CD8-positive, alpha-beta memory T cell (primary cell): ENCODE results near the gene SCAI. TPM values are rescaled to one million over a fixed set of nuclear protein-coding genes. Genes with fewer than 3 reads are reported as not detected.
"Not testable (repeated sequence)": the region's sequence is repeated elsewhere in the genome, so short reads cannot be mapped to it uniquely, and the experiment has no call there.

Experiments
- CTCF ChIA-PET: fragments of 350-600 bp; sonication (Branson Sonifier 250); formaldehyde crosslinking; loops from one replicate; lab custom pipeline; 2021; ENCODE audit warnings: antibody characterized with exemption; lab: Charles Lee
- POLR2A ChIA-PET: fragments of 350-600 bp; sonication (Branson Sonifier 250); formaldehyde crosslinking; loops from one replicate; lab custom pipeline; 2021; ENCODE audit warnings: antibody characterized with exemption; lab: Charles Lee
- DNase-seq, 5 donors: peaks; one replicate each; pipeline versions ENCODE4 v3.0.0 to v3.0.0-alpha.2; 2020 to 2022; ENCODE audit warnings: mixed read lengths in 1 of 5
- H3K27ac ChIP-seq: one replicate; pipeline ENCODE4 v1.7.0; 2013; ENCODE audit warnings: low read depth, mild to moderate bottlenecking, low read length, moderate library complexity
- H3K27me3 ChIP-seq: 2 replicates; pipeline ENCODE4 v1.7.0; 2013; ENCODE audit warnings: low read length, mild to moderate bottlenecking; ENCODE audit not compliant: insufficient read depth, poor library complexity, severe bottlenecking
- H3K36me3 ChIP-seq: 2 replicates; pipeline ENCODE4 v1.7.0; 2013; ENCODE audit warnings: mild to moderate bottlenecking, low read length, moderate library complexity; ENCODE audit not compliant: insufficient read depth
- H3K4me1 ChIP-seq: 2 replicates; pipeline ENCODE4 v1.7.0; 2013; ENCODE audit warnings: mild to moderate bottlenecking, low read length, moderate library complexity; ENCODE audit not compliant: insufficient read depth
- H3K4me3 ChIP-seq: 2 replicates; pipeline ENCODE4 v1.7.0; 2013; ENCODE audit warnings: mild to moderate bottlenecking, low read length
- H3K9me3 ChIP-seq: 2 replicates; pipeline ENCODE4 v1.7.0; 2013; ENCODE audit warnings: mild to moderate bottlenecking, low read length
- H3K27ac Mint-ChIP-seq, 8 donors: one replicate each; pipeline ENCODE4 v1.8.0; 2020 to 2021; ENCODE audit warnings: mixed read lengths in 8 of 8, mild to moderate bottlenecking in 6 of 8, inconsistent platforms in 3 of 8, moderate library complexity in 3 of 8
- H3K27me3 Mint-ChIP-seq, 2 donors: one replicate each; pipeline ENCODE4 v1.8.0; 2020 to 2021; ENCODE audit warnings: mixed read lengths in 2 of 2, mild to moderate bottlenecking in 1 of 2, moderate library complexity in 1 of 2
- H3K36me3 Mint-ChIP-seq, 3 donors: one replicate each; pipeline ENCODE4 v1.8.0; 2020 to 2021; ENCODE audit warnings: mixed read lengths in 3 of 3, inconsistent platforms in 1 of 3, mild to moderate bottlenecking in 1 of 3
- H3K4me1 Mint-ChIP-seq, 3 donors: one replicate each; pipeline ENCODE4 v1.8.0; 2020 to 2021; ENCODE audit warnings: mixed read lengths in 3 of 3, inconsistent platforms in 1 of 3, mild to moderate bottlenecking in 1 of 3
- H3K4me3 Mint-ChIP-seq, 7 donors: one replicate each; pipeline ENCODE4 v1.8.0; 2020 to 2021; ENCODE audit warnings: mixed read lengths in 7 of 7, mild to moderate bottlenecking in 6 of 7, moderate library complexity in 4 of 7, inconsistent platforms in 2 of 7
- H3K9me3 Mint-ChIP-seq, 5 donors: one replicate each; pipeline ENCODE4 v1.8.0; 2020 to 2022; ENCODE audit warnings: mixed read lengths in 5 of 5, mild to moderate bottlenecking in 3 of 5, moderate library complexity in 2 of 5, inconsistent platforms in 1 of 5
- polyA plus RNA-seq: library from polyadenylated mRNA; unstranded; fragments of 300-500 nt; fragmentation: Illumina TruSeq; gene quantifications from one replicate; pipeline ENCODE4 v1.2.3, GENCODE V29; 2021
- total RNA-seq, 2 experiments: library from RNA; stranded (reverse); gene quantifications; one replicate each; pipeline ENCODE4 v1.2.3, GENCODE V29; 2021

The SCAI gene
- total and polyA plus RNA-seq, 3 experiments from 2014 or later = 0.72 to 8.5 (median 8.3) TPM

DNA sequence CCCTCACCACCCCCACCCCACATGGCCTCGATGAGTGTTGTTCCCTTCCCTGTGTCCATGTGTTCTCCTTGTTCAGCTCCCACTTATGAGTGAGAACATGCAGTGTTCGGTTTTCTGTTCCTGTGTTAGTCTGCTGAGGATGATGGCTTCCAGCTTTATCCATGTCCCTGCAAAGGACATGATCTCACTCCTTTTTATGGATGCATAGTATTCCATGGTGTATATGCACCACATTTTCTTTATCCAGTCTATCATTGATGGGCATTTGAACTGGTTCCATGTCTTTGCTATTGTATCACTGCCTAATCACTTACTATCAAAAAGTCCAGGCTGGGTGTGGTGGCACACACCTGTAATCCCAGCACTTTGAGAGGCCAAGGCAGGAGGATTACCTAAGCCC is 24.6 kb downstream of the SCAI start:
- H3K36me3 ChIP-seq, H3K9me3 Mint-ChIP-seq, H3K36me3 Mint-ChIP-seq, H3K27me3 ChIP-seq, DNase-seq, CTCF ChIA-PET, H3K4me3 ChIP-seq, H3K27ac ChIP-seq, H3K4me3 Mint-ChIP-seq, POLR2A ChIA-PET, H3K9me3 ChIP-seq, H3K27me3 Mint-ChIP-seq: not testable (repeated sequence)
- Mint-ChIP-seq H3K4me1 (peaks cover 6 to 19% (median 7%) of the 10 kb centered on the region in 3 donors), H3K27ac (peak overlapping the region in 1 of 8 donors; percentile 5)
- peaks cover 15% of the 10 kb centered on the region for H3K4me1 ChIP-seq

DNA sequence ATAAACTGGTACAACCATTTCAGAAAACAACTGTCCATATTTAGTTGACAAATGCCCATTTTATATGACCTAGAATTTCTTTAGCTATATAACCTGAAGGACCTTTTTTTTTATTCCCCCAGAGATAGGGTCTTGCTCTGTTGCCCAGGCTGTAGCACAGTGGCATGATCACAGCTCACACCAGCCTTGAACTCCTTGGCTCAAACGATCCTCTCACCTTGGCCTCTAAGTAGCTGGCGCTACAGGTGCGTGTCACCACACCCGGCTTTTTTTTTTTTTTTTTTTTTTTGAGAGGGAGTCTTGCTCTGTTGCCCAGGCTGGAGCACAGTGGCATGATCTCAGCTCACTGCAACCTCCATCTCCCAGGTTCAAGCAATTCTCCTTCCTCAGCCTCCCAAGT is 28.8 kb downstream of the SCAI start:
- POLR2A ChIA-PET, H3K36me3 ChIP-seq: not testable (repeated sequence)
- CTCF ChIA-PET = interaction anchor here (0.8 kb wide), 1 partner anchor 12 kb away, joined by 3 read pairs; no protein-coding TSS in a partner anchor

DNA sequence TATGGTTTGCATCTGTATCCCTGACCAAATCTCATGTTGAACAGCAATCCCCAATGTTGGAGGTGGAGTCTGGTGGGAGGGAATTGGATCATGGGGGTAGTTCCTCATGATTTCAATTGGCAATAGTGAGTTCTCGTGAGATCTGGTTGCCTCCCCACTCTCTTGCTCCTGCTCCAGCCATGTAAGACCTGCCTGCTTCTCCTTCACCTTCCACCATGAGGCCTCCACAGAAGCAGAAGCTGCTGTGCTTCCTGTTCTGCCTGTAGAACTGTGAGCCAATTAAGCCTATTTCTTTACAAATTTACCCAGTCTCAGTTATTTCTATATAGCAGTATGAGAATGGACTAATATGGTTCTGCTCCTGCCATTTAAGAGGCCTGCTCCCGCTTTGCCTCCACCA is 32.9 kb downstream of the SCAI start:
- no peak overlapping the region for H3K4me3 ChIP-seq
- H3K9me3 ChIP-seq = peaks cover 5% of the 10 kb centered on the region
- Mint-ChIP-seq H3K9me3 (peaks cover 0 to 11% (median 7%) of the 10 kb centered on the region in 5 donors), H3K4me1 (peaks cover 0 to 8% (median 3%) of the 10 kb centered on the region in 3 donors), H3K27ac (no peak overlapping the region), H3K27me3 (no peaks in the 10 kb centered on the region), H3K36me3 (peaks cover 8 to 15% (median 9%) of the 10 kb centered on the region in 3 donors), H3K4me3 (no peak overlapping the region)
- H3K27ac ChIP-seq = no peak overlapping the region
- no peak for DNase-seq
- CTCF ChIA-PET = no interaction called here
- peaks cover 5% of the 10 kb centered on the region for H3K36me3 ChIP-seq
- no peaks in the 10 kb centered on the region for H3K27me3 ChIP-seq
- H3K4me1 ChIP-seq = no peaks in the 10 kb centered on the region
- POLR2A ChIA-PET = no interaction called here

More for the DNA sequence above, 28.8 kb downstream of the SCAI start:
- peaks cover 0 to 11% (median 7%) of the 10 kb centered on the region in 5 donors for H3K9me3 Mint-ChIP-seq
- H3K4me1 ChIP-seq, H3K27ac Mint-ChIP-seq, H3K4me3 Mint-ChIP-seq, H3K4me1 Mint-ChIP-seq, H3K27ac ChIP-seq, H3K27me3 Mint-ChIP-seq, H3K27me3 ChIP-seq, H3K4me3 ChIP-seq, DNase-seq, H3K9me3 ChIP-seq: not testable (repeated sequence)
- peaks cover 8 to 15% (median 14%) of the 10 kb centered on the region in 3 donors for H3K36me3 Mint-ChIP-seq

DNA sequence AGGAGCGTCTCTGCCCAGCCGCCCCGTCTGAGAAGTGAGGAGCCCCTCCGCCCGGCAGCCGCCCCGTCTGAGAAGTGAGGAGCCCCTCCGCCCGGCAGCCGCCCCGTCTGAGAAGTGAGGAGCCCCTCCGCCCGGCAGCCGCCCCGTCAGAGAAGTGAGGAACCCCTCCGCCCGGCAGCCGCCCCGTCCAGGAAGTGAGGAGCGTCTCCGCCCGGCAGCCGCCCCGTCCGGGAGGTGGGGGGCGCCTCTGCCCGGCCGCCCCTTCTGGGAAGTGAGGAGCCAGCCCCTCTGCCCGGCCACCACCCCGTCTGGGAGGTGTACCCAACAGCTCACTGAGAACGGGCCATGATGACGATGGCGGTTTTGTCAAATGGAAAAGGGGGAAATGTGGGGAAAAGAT is 34.8 kb downstream of the SCAI start:
- DNase-seq, CTCF ChIA-PET, H3K27me3 Mint-ChIP-seq: not testable (repeated sequence)

DNA sequence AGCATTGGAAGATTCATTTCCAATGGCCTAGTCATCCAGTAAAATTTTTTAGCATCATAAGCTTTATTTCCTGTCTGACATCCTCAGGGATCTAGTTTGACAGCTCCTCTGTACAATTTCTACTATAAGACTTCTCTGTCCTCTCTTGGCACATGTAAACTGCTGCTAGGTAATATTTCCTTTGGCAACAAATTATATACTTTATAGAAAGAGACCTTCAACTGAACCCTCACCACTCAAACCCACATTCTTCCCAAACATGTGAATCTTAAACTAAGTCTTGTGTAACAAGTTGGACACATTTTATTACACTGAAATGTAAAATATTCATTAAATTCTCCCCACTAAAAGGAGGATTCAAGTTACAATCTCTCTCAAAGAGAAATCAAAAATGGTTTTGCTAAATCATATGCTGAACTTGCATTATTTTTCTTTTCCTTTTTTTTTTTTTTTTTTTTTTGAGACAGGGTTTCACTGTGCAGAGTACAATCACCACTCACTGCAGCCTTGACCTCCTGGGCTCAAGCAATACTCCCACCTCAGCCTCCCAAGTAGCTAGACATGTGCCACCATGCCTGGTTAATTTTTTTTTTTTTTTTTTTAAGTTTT is 36.9 kb downstream of the SCAI start:
- peak overlapping the region in 1 of 8 donors; percentile 60 for H3K27ac Mint-ChIP-seq
- no peaks in the 10 kb centered on the region for H3K9me3 ChIP-seq
- ChIA-PET CTCF (no interaction called here), POLR2A (interaction anchor here (0.5 kb wide), 1 partner anchor 315 kb away, joined by 3 read pairs; no protein-coding TSS in a partner anchor)
- H3K4me1 ChIP-seq = no peaks in the 10 kb centered on the region
- no peak overlapping the region for H3K27ac ChIP-seq
- H3K4me3 Mint-ChIP-seq = no peak overlapping the region
- DNase-seq = no peak
- H3K9me3 Mint-ChIP-seq = peaks cover 0 to under 1% (median 0%) of the 10 kb centered on the region in 5 donors
- H3K4me1 Mint-ChIP-seq = peaks cover 5 to 8% (median 6%) of the 10 kb centered on the region in 3 donors
- no peaks in the 10 kb centered on the region for H3K27me3 Mint-ChIP-seq
- peaks cover 0 to 5% (median under 1%) of the 10 kb centered on the region in 3 donors for H3K36me3 Mint-ChIP-seq
- no peaks in the 10 kb centered on the region for H3K36me3 ChIP-seq
- no peaks in the 10 kb centered on the region for H3K27me3 ChIP-seq
- no peak overlapping the region for H3K4me3 ChIP-seq

More for the DNA sequence above, 34.8 kb downstream of the SCAI start:
- H3K4me3 ChIP-seq, H3K27me3 ChIP-seq, H3K9me3 ChIP-seq, H3K4me1 Mint-ChIP-seq, H3K27ac Mint-ChIP-seq, H3K4me1 ChIP-seq, H3K4me3 Mint-ChIP-seq, H3K36me3 ChIP-seq, H3K27ac ChIP-seq: not testable (repeated sequence)
- H3K9me3 Mint-ChIP-seq = peaks cover 0 to 11% (median 7%) of the 10 kb centered on the region in 5 donors
- POLR2A ChIA-PET = interaction anchor here (0.6 kb wide), 1 partner anchor 140 kb away, joined by 8 read pairs; no protein-coding TSS in a partner anchor
- H3K36me3 Mint-ChIP-seq = peaks cover 6 to 15% (median 7%) of the 10 kb centered on the region in 3 donors

DNA sequence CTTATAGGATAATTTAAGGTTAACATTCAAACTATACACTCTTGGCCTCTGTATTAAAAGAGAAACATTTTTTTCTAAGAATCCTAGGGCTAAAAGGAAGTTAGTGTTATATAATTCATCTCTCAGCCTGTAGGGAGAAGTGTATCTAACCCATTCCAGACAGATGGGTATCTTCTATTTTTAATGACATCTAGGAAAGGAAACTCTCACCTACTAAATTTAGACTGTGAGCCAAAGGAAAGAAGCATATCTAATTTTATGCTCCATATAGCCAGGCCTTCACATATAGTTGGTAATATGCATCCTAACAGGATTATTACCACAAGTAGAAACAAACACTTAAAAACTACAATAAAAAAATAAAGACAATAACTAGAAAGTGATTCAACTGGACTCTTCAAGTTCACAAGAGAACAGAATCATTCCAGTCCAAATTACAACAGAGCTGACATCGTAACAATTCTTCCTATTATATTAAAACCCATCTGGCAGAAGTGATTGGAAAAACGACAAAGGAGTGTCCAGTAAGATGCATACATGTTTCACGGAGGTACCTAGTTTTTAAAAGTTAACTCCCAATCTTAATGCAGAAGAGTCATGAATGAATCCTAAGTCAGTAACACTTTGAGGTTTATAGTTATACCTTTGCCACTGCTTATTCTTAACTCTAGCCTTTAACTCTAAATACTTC is 39.4 kb downstream of the SCAI start:
- ChIA-PET CTCF (no interaction called here), POLR2A (no interaction called here)
- H3K27ac Mint-ChIP-seq = no peak overlapping the region
- H3K27me3 ChIP-seq = no peaks in the 10 kb centered on the region
- H3K4me3 ChIP-seq = no peak overlapping the region
- H3K27me3 Mint-ChIP-seq = no peaks in the 10 kb centered on the region
- no peak overlapping the region for H3K4me3 Mint-ChIP-seq
- no peak for DNase-seq
- no peak overlapping the region for H3K27ac ChIP-seq
- no peaks in the 10 kb centered on the region for H3K4me1 ChIP-seq
- peaks cover 5 to 12% (median 6%) of the 10 kb centered on the region in 3 donors for H3K4me1 Mint-ChIP-seq
- peaks cover 0 to 5% (median 0%) of the 10 kb centered on the region in 3 donors for H3K36me3 Mint-ChIP-seq
- H3K9me3 ChIP-seq = no peaks in the 10 kb centered on the region
- no peaks in the 10 kb centered on the region for H3K36me3 ChIP-seq
- no peaks in the 10 kb centered on the region for H3K9me3 Mint-ChIP-seq

DNA sequence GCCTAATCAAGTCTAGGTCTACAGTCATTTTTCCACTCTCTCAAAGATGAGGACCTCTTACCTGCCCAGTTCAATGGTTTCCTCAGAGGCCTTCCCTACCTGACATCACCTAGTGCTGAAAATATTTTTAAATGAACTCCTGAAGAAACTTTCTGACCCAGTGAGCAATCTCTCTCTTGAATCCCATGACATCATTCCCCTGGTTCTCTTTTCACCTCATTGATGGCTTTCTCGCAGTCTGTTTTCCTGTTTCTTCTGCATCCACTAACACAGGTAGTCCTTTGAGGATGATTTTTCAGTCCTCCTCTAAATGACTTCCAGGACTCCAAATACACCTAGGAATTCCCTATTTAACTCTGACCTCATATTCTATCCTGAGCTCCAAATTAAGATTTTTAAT is 40.3 kb downstream of the SCAI start:
- POLR2A ChIA-PET = no interaction called here
- CTCF ChIA-PET = no interaction called here
- Histone ChIP-seq H3K36me3 (no peaks in the 10 kb centered on the region), H3K27me3 (no peaks in the 10 kb centered on the region), H3K4me1 (no peaks in the 10 kb centered on the region), H3K4me3 (no peak overlapping the region), H3K27ac (no peak overlapping the region), H3K9me3 (no peaks in the 10 kb centered on the region)
- peak overlapping the region in 1 of 8 donors; percentile 58 for H3K27ac Mint-ChIP-seq
- peaks cover 0 to 5% (median 0%) of the 10 kb centered on the region in 3 donors for H3K36me3 Mint-ChIP-seq
- no peaks in the 10 kb centered on the region for H3K9me3 Mint-ChIP-seq
- no peaks in the 10 kb centered on the region for H3K27me3 Mint-ChIP-seq
- H3K4me3 Mint-ChIP-seq = no peak overlapping the region
- H3K4me1 Mint-ChIP-seq = peaks cover 5 to 12% (median 6%) of the 10 kb centered on the region in 3 donors
- no peak for DNase-seq

DNA sequence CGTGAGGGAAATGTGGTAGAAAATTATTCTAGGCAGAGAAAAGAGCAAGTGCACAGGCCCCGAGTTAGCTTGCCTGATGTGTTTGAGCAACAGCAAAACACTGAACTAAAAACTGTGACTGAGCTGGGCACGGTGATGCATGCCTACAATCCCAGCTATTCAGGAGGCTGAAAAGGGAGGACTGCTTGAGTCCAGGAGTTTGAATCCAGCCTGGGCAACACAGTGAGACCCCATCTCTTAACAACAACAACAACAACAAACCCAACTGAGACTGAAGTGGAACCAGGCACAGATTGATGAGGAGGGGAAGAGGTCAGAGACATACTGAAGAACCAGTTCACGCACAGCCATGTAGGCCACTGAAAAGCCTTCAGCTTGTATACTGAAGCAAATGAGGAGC is 42.5 kb downstream of the SCAI start:
- Mint-ChIP-seq H3K27ac (peak overlapping the region in 1 of 8 donors; percentile 44), H3K9me3 (peaks cover 0 to 5% (median 0%) of the 10 kb centered on the region in 5 donors), H3K4me1 (peaks cover 10 to 15% (median 12%) of the 10 kb centered on the region in 3 donors), H3K27me3 (no peaks in the 10 kb centered on the region), H3K36me3 (peaks cover 2 to 8% (median 7%) of the 10 kb centered on the region in 3 donors), H3K4me3 (no peak overlapping the region)
- ChIA-PET CTCF (no interaction called here), POLR2A (no interaction called here)
- no peak overlapping the region for H3K4me3 ChIP-seq
- H3K9me3 ChIP-seq = no peaks in the 10 kb centered on the region
- H3K36me3 ChIP-seq = no peaks in the 10 kb centered on the region
- no peaks in the 10 kb centered on the region for H3K4me1 ChIP-seq
- H3K27ac ChIP-seq = no peak overlapping the region
- DNase-seq = no peak
- H3K27me3 ChIP-seq = no peaks in the 10 kb centered on the region
